ENCODE data around the gene HSPB9. TPM values are rescaled to one million over a fixed set of nuclear protein-coding genes. Genes with fewer than 3 reads are reported as not detected.
A peak's percentile ranks its signal among the peaks of the same experiment; 100 is the strongest.

HSPB9 gene
- total and polyA plus RNA-seq, 10 of the 15 experiments (the other 5 are each of a cell fraction or from before 2014, with no cell fraction given): 0.04 to 0.40 (median 0.11) TPM; not detected in 7

GRCh38 chr17:42111871-42112551 lies 10.6 kb upstream of the HSPB9 start (continued):
- TF ChIP-seq RELA (IDR thresholded peaks at IDR 0.05; ENCODE audit: borderline replicate concordance, partially characterized antibody) (no peak), POLR2A (IDR thresholded peaks at IDR 0.05; ENCODE audit: low read depth, low read length) (no peak), WRNIP1 (IDR thresholded peaks at IDR 0.05; ENCODE audit: borderline replicate concordance, low read depth, low read length) (no peak), ZNF207 (IDR thresholded peaks at IDR 0.05; ENCODE audit: borderline replicate concordance) (no peak), MEF2A (IDR thresholded peaks at IDR 0.05; ENCODE audit: insufficient read depth, low read depth, low read length) (no peak), RUNX3 (IDR thresholded peaks at IDR 0.05; ENCODE audit: low read length) (no peak)
- TF ChIP-seq, protein P1, sequence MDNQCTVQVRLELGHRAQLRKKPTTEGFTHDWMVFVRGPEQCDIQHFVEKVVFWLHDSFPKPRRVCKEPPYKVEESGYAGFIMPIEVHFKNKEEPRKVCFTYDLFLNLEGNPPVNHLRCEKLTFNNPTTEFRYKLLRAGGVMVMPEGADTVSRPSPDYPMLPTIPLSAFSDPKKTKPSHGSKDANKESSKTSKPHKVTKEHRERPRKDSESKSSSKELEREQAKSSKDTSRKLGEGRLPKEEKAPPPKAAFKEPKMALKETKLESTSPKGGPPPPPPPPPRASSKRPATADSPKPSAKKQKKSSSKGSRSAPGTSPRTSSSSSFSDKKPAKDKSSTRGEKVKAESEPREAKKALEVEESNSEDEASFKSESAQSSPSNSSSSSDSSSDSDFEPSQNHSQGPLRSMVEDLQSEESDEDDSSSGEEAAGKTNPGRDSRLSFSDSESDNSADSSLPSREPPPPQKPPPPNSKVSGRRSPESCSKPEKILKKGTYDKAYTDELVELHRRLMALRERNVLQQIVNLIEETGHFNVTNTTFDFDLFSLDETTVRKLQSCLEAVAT (IDR thresholded peaks at IDR 0.05): peak; percentile 23

- ChIA-PET POLR2A (interaction anchor here (0.6 to 3.5 kb wide), 14 partner anchors 8 to 437 kb away, joined by 3 to 23 read pairs (median 5); partner anchors contain the start of genes CNP, DNAJC7, KAT2A and KCNH4), CTCF (interaction anchor here (0.6 to 7.5 kb wide), 15 partner anchors 9 to 182 kb away, joined by 3 to 61 read pairs (median 6); partner anchors contain the start of genes DNAJC7, GHDC, KCNH4 and ODAD4), RAD21 (ENCODE audit: unreplicated experiment) (interaction anchor here (0.6 to 2.7 kb wide), 11 partner anchors 11 to 182 kb away, joined by 3 to 16 read pairs (median 4); partner anchors contain the start of genes CNP, DNAJC7, KCNH4 and ODAD4), SMC1A (ENCODE audit: uncharacterized antibody, unreplicated experiment) (interaction anchor here (0.5 to 3.4 kb wide), 13 partner anchors 14 to 635 kb away, joined by 3 to 17 read pairs (median 7); partner anchors contain the start of genes CNP, DNAJC7, KCNH4 and ZNF385C)
- peaks cover 37% of the 10 kb centered on the region for H3K4me1 ChIP-seq (ENCODE audit: control insufficient read depth, insufficient read depth, low read length)
- BruUV-seq (replicated peaks): no TSS peak
- peak; percentile 100 for FAIRE-seq
- intact Hi-C loops (cut with micrococcal nuclease; ENCODE audit: unreplicated experiment): no loop called here
- peak within 1 kb of the TSS; percentile 94 for H3K9ac ChIP-seq (ENCODE audit: control insufficient read depth, insufficient read depth, low read length)
- peaks cover 13% of the 10 kb centered on the region for H3K79me2 ChIP-seq (ENCODE audit: control insufficient read depth, insufficient read depth, low read length)
- H3K4me3 ChIP-seq: peak within 1 kb of the TSS; percentile 79
- H3K9me3 ChIP-seq (replicated peaks; ENCODE audit: control insufficient read depth, insufficient read depth, low read length): no peaks in the 10 kb centered on the region; the same call in 2 of the 3 replicates
- in situ Hi-C loops (cut with MboI): loop anchor here (5.0 kb wide), 2 partner anchors 90 to 150 kb away; partner anchors contain the start of gene NKIRAS2
- H3K27ac ChIP-seq (ENCODE audit: control insufficient read depth, insufficient read depth): peak within 1 kb of the TSS; percentile 98
- peaks cover 5 to 6% of the 10 kb centered on the region in 2 experiments; a peak in 2 of 4 replicates for H3K36me3 ChIP-seq (ENCODE audit: control insufficient read depth in 2 of 2, insufficient read depth in 2 of 2, low read length in 1 of 2)
- whole genome bisulfite sequencing (ENCODE audit: insufficient coverage, insufficient replicate concordance, low lambda C conversion rate, missing lambda C conversion rate): 1% methylated on average over 10 of the region's 10 CpGs
- no peaks in the 10 kb centered on the region for H4K20me1 ChIP-seq (ENCODE audit: control insufficient read depth, insufficient read depth)
- peak within 1 kb of the TSS; percentile 75 for H3K4me2 ChIP-seq (ENCODE audit: control insufficient read depth, insufficient read depth)
- peak; percentile 90 for DNase-seq (ENCODE audit: low read depth, low spot score)
- no peaks in the 10 kb centered on the region for H3K27me3 ChIP-seq (replicated peaks in 1 of 2; ENCODE audit: control insufficient read depth in 2 of 2, insufficient read depth in 2 of 2, low read length in 1 of 2)
- no peak within 1 kb of the TSS; the same call in 1 of the 2 replicates for H2AFZ ChIP-seq (ENCODE audit: control insufficient read depth, low read depth, low read length)
- peak; percentile 85 for ATAC-seq
- TF ChIP-seq PML (IDR thresholded peaks at IDR 0.05; ENCODE audit: low read length): no peak
- TF ChIP-seq CBFB (IDR thresholded peaks at IDR 0.05; ENCODE audit: low read depth): peak; percentile 78
- no peak for TF ChIP-seq STAT3 (IDR thresholded peaks at IDR 0.05; ENCODE audit: low read depth, low read length)
- TF ChIP-seq EP300 (IDR thresholded peaks at IDR 0.05; ENCODE audit: borderline replicate concordance in 1 of 2, control insufficient read depth in 1 of 2, low read depth in 2 of 2, low read length in 2 of 2): no peak
- no peak; the same call in none of the 2 replicates for TF ChIP-seq SIN3A (IDR thresholded peaks at IDR 0.05; ENCODE audit: low read depth, low read length)
- TF ChIP-seq POU2F2 (IDR thresholded peaks at IDR 0.05; ENCODE audit: borderline replicate concordance, low read depth, low read length): peak; percentile 77
- no peak for TF ChIP-seq SP1 (IDR thresholded peaks at IDR 0.05; ENCODE audit: low read depth, low read length)
- TF ChIP-seq NR2C2 (IDR thresholded peaks at IDR 0.05; ENCODE audit: borderline replicate concordance, control insufficient read depth, insufficient read length, low read depth): no peak
- TF ChIP-seq BACH1 (IDR thresholded peaks at IDR 0.05; ENCODE audit: borderline replicate concordance): no peak
- no peak for TF ChIP-seq SPI1 (IDR thresholded peaks at IDR 0.05; ENCODE audit: borderline replicate concordance, insufficient read depth, low read depth, low read length)
- no peak for TF ChIP-seq MTA3 (IDR thresholded peaks at IDR 0.05; ENCODE audit: borderline replicate concordance, low read length)
- no peak for TF ChIP-seq ZNF24 (IDR thresholded peaks at IDR 0.05)
- no peak for TF ChIP-seq NRF1 (conservative IDR thresholded peaks at IDR 0.05; ENCODE audit: low read depth, low read length)
- no peak for TF ChIP-seq YBX1 (IDR thresholded peaks at IDR 0.05)
- no peak for TF ChIP-seq ZZZ3 (IDR thresholded peaks at IDR 0.05; ENCODE audit: control insufficient read depth, insufficient read length, low read depth)
Observed at GRCh38 chr17:42112552-42113176, 9.9 kb upstream of the HSPB9 start, which contains the start of gene DHX58. TSS of gene DHX58 (minus strand) at chr17:42112714. CDS start at chr17:42111892, 822 bp downstream.
